Measurements from ENCODE around the gene TMEM175. TPM values are rescaled to one million over a fixed set of nuclear protein-coding genes. Genes with fewer than 3 reads are reported as not detected.
A peak's percentile ranks its signal among the peaks of the same experiment; 100 is the strongest.

Gene TMEM175
- total and polyA plus RNA-seq, 2 donors from 2014 or later: 26.0 to 31.1 TPM

DNA sequence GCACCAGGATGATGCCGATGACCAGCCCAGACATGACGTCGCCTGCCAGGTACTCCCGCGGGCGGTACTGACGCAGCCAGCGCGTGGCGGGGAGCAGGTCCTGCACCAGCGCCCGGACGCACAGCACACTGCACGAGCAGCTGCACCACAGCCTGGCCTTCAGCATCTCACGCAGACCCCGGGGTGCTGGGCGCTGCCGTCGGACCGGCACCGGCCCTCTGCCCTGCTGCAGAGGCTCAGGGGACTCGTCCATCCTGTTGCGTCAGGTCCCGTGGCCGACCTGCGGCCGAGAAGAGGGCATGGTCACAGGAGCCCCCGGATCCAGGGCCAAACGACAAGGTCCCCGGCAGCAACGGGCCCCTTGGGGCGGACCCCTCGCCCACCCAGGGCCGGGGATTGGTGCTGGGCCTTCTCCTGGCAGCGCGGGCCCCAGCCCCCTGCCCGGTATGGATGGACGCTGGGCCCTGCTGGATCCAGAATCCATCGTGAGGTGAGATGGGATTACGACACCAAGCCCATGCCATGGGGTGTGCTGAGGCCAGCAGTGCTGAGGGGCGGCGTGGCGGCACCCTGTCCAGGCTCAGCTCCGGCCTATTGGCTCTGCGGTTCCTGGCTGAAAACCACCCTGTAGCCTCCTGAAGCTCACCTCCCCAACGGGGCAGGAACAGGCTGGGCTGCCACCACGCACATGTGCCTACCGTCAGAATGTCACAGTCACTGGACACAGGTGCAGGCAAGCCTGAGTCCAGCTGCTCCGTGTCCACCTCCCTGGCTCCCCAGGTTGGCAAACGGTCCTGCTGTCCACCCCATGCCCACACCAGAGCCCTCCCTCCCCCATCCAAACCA lies 59.4 kb downstream of the TMEM175 start:
- Histone ChIP-seq H3K27me3 (ENCODE audit: control insufficient read depth, insufficient read depth, low read length) (no peaks in the 10 kb centered on the region), H3K27ac (ENCODE audit: low read depth in 2 of 2, low read length in 2 of 2) (peak overlapping the region; percentile 89 to 97), H3K4me1 (ENCODE audit: control insufficient read depth in 2 of 3, insufficient read depth in 2 of 3, low read depth in 1 of 3, low read length in 3 of 3) (peaks cover 0 to 31% (median 8%) of the 10 kb centered on the region in 3 donors), H3K9me3 (ENCODE audit: control insufficient read depth in 2 of 3, insufficient read depth in 1 of 3, low read length in 3 of 3) (no peaks in the 10 kb centered on the region), H3K9ac (ENCODE audit: low read length in 3 of 3) (peak overlapping the region in 2 of 3 donors; percentile 64 to 87), H3K36me3 (ENCODE audit: control insufficient read depth in 2 of 3, insufficient read depth in 3 of 3, low read length in 3 of 3) (peaks cover 0 to 4% (median 4%) of the 10 kb centered on the region in 3 donors), H3K4me3 (ENCODE audit: low read length in 3 of 3) (peak overlapping the region in 2 of 3 donors; percentile 58 to 69)
- TF ChIP-seq, protein P1, sequence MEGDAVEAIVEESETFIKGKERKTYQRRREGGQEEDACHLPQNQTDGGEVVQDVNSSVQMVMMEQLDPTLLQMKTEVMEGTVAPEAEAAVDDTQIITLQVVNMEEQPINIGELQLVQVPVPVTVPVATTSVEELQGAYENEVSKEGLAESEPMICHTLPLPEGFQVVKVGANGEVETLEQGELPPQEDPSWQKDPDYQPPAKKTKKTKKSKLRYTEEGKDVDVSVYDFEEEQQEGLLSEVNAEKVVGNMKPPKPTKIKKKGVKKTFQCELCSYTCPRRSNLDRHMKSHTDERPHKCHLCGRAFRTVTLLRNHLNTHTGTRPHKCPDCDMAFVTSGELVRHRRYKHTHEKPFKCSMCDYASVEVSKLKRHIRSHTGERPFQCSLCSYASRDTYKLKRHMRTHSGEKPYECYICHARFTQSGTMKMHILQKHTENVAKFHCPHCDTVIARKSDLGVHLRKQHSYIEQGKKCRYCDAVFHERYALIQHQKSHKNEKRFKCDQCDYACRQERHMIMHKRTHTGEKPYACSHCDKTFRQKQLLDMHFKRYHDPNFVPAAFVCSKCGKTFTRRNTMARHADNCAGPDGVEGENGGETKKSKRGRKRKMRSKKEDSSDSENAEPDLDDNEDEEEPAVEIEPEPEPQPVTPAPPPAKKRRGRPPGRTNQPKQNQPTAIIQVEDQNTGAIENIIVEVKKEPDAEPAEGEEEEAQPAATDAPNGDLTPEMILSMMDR (IDR thresholded peaks at IDR 0.05; ENCODE audit: borderline replicate concordance, extremely low read depth, insufficient read depth): no peak
- FAIRE-seq (no peak), DNase-seq (peak in 2 of 5 donors; percentile 50 to 78)
- intact Hi-C loops (cut with DNase I): no loop called here

DNA sequence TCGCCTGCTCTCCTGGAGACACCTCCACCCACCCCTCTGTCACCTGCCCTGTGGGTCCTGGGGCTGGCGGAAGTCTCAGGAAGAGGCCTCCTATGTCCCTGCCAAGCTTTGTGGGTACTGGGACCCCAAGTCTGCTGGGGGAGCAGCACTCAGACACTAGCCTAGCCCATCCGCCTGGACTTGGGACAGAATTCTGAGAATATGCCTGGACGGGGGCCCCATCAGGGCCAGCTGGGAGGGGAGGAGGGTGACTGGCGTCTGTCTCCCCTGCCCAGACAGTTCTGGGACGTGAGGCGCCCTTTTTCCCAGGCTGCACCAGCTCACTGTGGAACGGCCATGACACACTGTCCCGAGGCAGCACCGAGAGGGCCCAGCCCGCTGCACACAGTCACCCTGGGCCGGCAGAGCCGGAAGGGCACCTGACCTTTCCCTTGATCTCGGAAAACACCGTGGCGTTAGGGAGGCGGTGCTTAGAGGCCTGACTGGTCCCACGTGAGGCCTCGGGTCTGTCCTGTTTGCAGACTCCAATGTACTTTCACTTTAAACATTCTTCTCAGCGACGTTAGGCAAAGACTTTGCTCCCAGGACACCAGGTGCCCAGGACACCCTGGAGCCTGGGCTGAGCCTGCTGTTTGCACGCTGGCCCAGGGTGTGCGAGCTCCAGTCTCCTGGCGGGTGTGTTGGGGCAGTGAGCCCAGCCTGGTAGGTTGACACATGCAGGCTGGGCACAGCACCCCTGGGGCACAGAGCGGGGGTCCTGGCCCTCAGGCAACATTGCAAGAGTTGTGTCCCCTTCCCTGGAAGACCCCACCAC lies 60.2 kb downstream of the TMEM175 start:
- peak overlapping the region; percentile 93 to 97 for H3K27ac ChIP-seq (ENCODE audit: low read depth in 2 of 2, low read length in 2 of 2)
- peak; percentile 56 to 94 (median 75) for DNase-seq
- peak overlapping the region in 2 of 3 donors; percentile 64 to 87 for H3K9ac ChIP-seq (ENCODE audit: low read length in 3 of 3)
- no peak for FAIRE-seq
- intact Hi-C loops (cut with DNase I): no loop called here
- H3K27me3 ChIP-seq (ENCODE audit: control insufficient read depth, insufficient read depth, low read length): no peaks in the 10 kb centered on the region
- H3K4me3 ChIP-seq (ENCODE audit: low read length in 3 of 3): peak overlapping the region; percentile 11 to 69 (median 60)
- peaks cover 0 to 29% (median 6%) of the 10 kb centered on the region in 3 donors for H3K4me1 ChIP-seq (ENCODE audit: control insufficient read depth in 2 of 3, insufficient read depth in 2 of 3, low read depth in 1 of 3, low read length in 3 of 3)
- H3K36me3 ChIP-seq (ENCODE audit: control insufficient read depth in 2 of 3, insufficient read depth in 3 of 3, low read length in 3 of 3): peaks cover 0 to 4% (median 4%) of the 10 kb centered on the region in 3 donors
- TF ChIP-seq, protein P1 (IDR thresholded peaks at IDR 0.05; ENCODE audit: borderline replicate concordance, extremely low read depth, insufficient read depth): no peak
- H3K9me3 ChIP-seq (ENCODE audit: control insufficient read depth in 2 of 3, insufficient read depth in 1 of 3, low read length in 3 of 3): no peaks in the 10 kb centered on the region

DNA sequence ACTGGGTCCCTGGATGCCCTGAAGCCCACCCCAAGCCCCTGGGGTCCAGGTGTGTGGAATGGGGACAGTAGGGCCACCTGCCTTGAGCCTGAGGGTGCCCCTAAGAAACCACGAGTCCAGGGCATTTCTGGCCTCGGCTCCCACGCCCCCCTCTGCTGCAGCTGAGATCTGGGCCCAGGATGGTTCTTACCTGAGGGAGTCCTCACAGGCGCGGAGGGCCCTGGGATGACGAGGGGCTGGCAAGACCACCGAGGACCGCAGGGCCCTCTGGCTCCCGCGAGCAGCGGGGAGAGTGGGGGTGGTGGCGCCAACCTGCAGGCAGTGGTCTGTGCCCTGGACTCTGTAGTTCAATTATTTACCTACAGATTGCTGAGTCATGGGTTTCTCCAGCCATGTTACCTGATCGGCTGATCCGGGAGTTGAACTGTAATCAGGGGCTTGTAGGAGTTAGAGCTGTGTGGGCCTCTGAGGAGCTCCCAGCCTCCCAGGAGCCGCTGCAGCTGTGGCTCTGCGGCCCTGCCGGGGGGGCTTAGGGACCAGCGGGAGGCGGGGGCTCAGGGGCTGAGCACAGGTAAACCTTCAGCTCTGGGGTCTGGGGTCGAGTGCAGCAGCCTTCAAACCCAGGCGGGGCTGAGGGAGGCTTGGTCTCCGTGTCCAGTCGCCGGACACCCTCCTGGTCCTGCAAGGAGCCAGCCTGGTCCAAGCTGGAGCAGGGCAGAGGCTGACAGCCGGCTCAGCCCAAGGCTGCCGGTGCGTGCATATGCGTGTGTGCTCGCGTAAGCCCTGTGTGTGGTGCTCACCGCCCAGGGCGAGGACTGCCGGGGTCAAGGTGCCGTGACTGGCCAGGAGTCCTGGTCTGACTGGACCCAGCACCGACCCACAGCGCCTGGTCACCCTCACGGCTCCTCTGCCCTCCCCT lies 61.1 kb downstream of the TMEM175 start, which contains the start of gene SLC26A1:
SLC26A1 (minus strand) TSS at position 294 of the 919 bp plus-strand sequence. CDS start 1,701 bp downstream, outside the sequence.
- intact Hi-C loops (cut with DNase I): no loop called here
- H3K27me3 ChIP-seq (ENCODE audit: control insufficient read depth, insufficient read depth, low read length): peaks cover 6% of the 10 kb centered on the region
- H3K4me1 ChIP-seq (ENCODE audit: control insufficient read depth in 2 of 3, insufficient read depth in 2 of 3, low read depth in 1 of 3, low read length in 3 of 3): peaks cover 0 to 27% (median 9%) of the 10 kb centered on the region in 3 donors
- TF ChIP-seq, protein P1 (IDR thresholded peaks at IDR 0.05; ENCODE audit: borderline replicate concordance, extremely low read depth, insufficient read depth): no peak
- H3K36me3 ChIP-seq (ENCODE audit: control insufficient read depth in 2 of 3, insufficient read depth in 3 of 3, low read length in 3 of 3): peaks cover 0 to 4% (median 4%) of the 10 kb centered on the region in 3 donors
- H3K4me3 ChIP-seq (ENCODE audit: low read length in 3 of 3): peak within 1 kb of the TSS; percentile 11 to 69 (median 60)
- no peaks in the 10 kb centered on the region for H3K9me3 ChIP-seq (ENCODE audit: control insufficient read depth in 2 of 3, insufficient read depth in 1 of 3, low read length in 3 of 3)
- DNase-seq (peak; percentile 62 to 87 (median 78)), FAIRE-seq (no peak)
- peak within 1 kb of the TSS in 2 of 3 donors; percentile 64 to 87 for H3K9ac ChIP-seq (ENCODE audit: low read length in 3 of 3)
- peak within 1 kb of the TSS; percentile 93 to 97 for H3K27ac ChIP-seq (ENCODE audit: low read depth in 2 of 2, low read length in 2 of 2)

Measured in kidney (tissue), 14 donors.